GM21529 (cell line): ENCODE data around the gene DAO.

Experiments used
- ATAC-seq: cut with Tn5 transposase; IDR thresholded peaks from one replicate; pipeline ENCODE4 v1.9.1; 2021; ENCODE audit not compliant: unreplicated experiment

DAO gene

GRCh38 chr12:108868781-108869180 lies 11.1 kb upstream of the DAO start:
- ATAC-seq: no peak

- no peak for ATAC-seq
Observed at GRCh38 chr12:108875280-108875679, 4.6 kb upstream of the DAO start.

GRCh38 chr12:108875682-108876361 lies 4.1 kb upstream of the DAO start:
- no peak for ATAC-seq

GRCh38 chr12:108876550-108876949 lies 3.3 kb upstream of the DAO start:
- no peak for ATAC-seq

- ATAC-seq: no peak
Observed at GRCh38 chr12:108881953-108882352, 2.1 kb downstream of the DAO start.

- no peak for ATAC-seq
Observed at GRCh38 chr12:108884116-108885012, 4.5 kb downstream of the DAO start.

GRCh38 chr12:108886873-108887629 lies 7.2 kb downstream of the DAO start:
- no peak for ATAC-seq

GRCh38 chr12:108888031-108888430 lies 8.1 kb downstream of the DAO start:
- ATAC-seq: no peak

- no peak for ATAC-seq
Observed at GRCh38 chr12:108890208-108890607, 10.3 kb downstream of the DAO start.

GRCh38 chr12:108895220-108895802 lies 15.4 kb downstream of the DAO start:
- no peak for ATAC-seq

GRCh38 chr12:108896336-108896735 lies 16.4 kb downstream of the DAO start:
- ATAC-seq: no peak

GRCh38 chr12:108896817-108897216 lies 16.9 kb downstream of the DAO start:
- no peak for ATAC-seq

- no peak for ATAC-seq
Observed at GRCh38 chr12:108899145-108899544, 19.3 kb downstream of the DAO start.

GRCh38 chr12:108905725-108906124 lies 25.8 kb downstream of the DAO start:
- no peak for ATAC-seq

GRCh38 chr12:108906971-108907370 lies 27.1 kb downstream of the DAO start:
- ATAC-seq: no peak

GRCh38 chr12:108907839-108908351 lies 28.0 kb downstream of the DAO start:
- no peak for ATAC-seq

GRCh38 chr12:108910336-108910735 lies 30.4 kb downstream of the DAO start:
- ATAC-seq: no peak

- no peak for ATAC-seq
Observed at GRCh38 chr12:108911915-108912314, 32.0 kb downstream of the DAO start.

- no peak for ATAC-seq
Observed at GRCh38 chr12:108912361-108912760, 32.5 kb downstream of the DAO start.

- no peak for ATAC-seq
Observed at GRCh38 chr12:108914121-108914531, 34.2 kb downstream of the DAO start.

- no peak for ATAC-seq
Observed at GRCh38 chr12:108915632-108916133, 35.8 kb downstream of the DAO start.
